Body of pancreas (tissue), 4 donors: ENCODE measurements around the gene GARRE1.
"Not testable (repeated sequence)": the region's sequence is repeated elsewhere in the genome, so short reads cannot be mapped to it uniquely, and the experiment has no call there.

Experiments used
- POLR2A ChIP-seq, 3 donors: fragments of 450-650 bp; IDR thresholded peaks; one replicate each; pipeline ENCODE4 v1.6.1; 2016; ENCODE audit warnings: antibody characterized with exemption in 3 of 3, mild to moderate bottlenecking in 2 of 3
- TF ChIP-seq, protein P1 (sequence below), 7 experiments: fragments of 450-650 bp in 4 of 7; fragments of 200-600 bp in 3 of 7; sonication (generic) in 3 of 7; IDR thresholded peaks; one replicate each; pipeline ENCODE4 v1.5.1; 2016 to 2019; ENCODE audit warnings: antibody characterized with exemption in 7 of 7

DNA sequence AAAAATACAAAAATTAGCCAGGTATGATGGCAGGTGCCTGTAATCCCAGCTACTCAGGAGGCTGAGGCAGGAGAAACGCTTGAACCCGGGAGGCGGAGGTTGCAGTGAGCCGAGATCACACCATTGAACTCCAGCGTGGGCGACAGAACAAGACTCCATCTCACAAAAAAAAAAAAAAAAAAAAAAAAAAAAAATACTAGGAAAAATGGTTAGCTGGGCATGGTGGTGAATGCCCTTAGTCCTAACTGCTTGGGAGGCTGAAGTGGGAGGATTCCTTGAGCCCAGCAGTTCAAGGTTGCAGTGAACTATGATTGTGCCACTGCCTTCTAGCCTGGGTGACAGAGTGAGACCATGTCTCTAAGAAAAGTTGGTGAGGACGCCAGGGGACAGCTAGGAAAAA lies 49.0 kb upstream of the GARRE1 start:
- TF ChIP-seq, protein P1, sequence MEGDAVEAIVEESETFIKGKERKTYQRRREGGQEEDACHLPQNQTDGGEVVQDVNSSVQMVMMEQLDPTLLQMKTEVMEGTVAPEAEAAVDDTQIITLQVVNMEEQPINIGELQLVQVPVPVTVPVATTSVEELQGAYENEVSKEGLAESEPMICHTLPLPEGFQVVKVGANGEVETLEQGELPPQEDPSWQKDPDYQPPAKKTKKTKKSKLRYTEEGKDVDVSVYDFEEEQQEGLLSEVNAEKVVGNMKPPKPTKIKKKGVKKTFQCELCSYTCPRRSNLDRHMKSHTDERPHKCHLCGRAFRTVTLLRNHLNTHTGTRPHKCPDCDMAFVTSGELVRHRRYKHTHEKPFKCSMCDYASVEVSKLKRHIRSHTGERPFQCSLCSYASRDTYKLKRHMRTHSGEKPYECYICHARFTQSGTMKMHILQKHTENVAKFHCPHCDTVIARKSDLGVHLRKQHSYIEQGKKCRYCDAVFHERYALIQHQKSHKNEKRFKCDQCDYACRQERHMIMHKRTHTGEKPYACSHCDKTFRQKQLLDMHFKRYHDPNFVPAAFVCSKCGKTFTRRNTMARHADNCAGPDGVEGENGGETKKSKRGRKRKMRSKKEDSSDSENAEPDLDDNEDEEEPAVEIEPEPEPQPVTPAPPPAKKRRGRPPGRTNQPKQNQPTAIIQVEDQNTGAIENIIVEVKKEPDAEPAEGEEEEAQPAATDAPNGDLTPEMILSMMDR (IDR thresholded peaks at IDR 0.05): not testable (repeated sequence)
- TF ChIP-seq POLR2A (IDR thresholded peaks at IDR 0.05): not testable (repeated sequence)
